ENCODE data around the gene TPRX2. TPM values are rescaled to one million over a fixed set of nuclear protein-coding genes. Genes with fewer than 3 reads are reported as not detected.

Gene TPRX2
- total and polyA plus RNA-seq, 2 of the 8 experiments (the other 6 are each of a cell fraction or from before 2014, with no cell fraction given): not detected

GRCh38 chr19:47861630-47862029 lies 2.6 kb downstream of the TPRX2 start (continued):
- TF ChIP-seq ATF2 (IDR thresholded peaks at IDR 0.05; ENCODE audit: low read length) (no peak), SIN3A (conservative IDR thresholded peaks at IDR 0.05 in 1 of 2, IDR thresholded peaks at IDR 0.05 in 1 of 2; ENCODE audit: low read depth in 1 of 2, low read length in 2 of 2) (no peak), GTF2F1 (IDR thresholded peaks at IDR 0.05; ENCODE audit: borderline replicate concordance, low read depth, low read length) (no peak), SIRT6 (IDR thresholded peaks at IDR 0.05; ENCODE audit: low read length) (no peak), CREB1 (IDR thresholded peaks at IDR 0.05) (no peak)

All from H1 (cell line).